AG09309 (cell line): ENCODE data around the gene TPP2.

Experiments used
- DNase-seq: peaks from one replicate; pipeline ENCODE4 v3.0.0-alpha.2; 2010; ENCODE audit warnings: low read depth
- H3K4me3 ChIP-seq: 2 replicates; pipeline ENCODE4 v1.5.1; 2011; ENCODE audit warnings: mild to moderate bottlenecking, low read depth, low read length, moderate library complexity; ENCODE audit not compliant: control insufficient read depth
- CTCF ChIP-seq: IDR thresholded peaks from 2 replicates; pipeline ENCODE4 v1.5.1; 2011; ENCODE audit warnings: mild to moderate bottlenecking, low read depth, low read length, inconsistent platforms; ENCODE audit not compliant: insufficient read depth, control insufficient read depth; ENCODE audit errors: missing control alignments

The TPP2 gene

GRCh38 chr13:102708211-102708610 is 111.4 kb downstream of the TPP2 start:
- TF ChIP-seq CTCF, result no peak
- no peak for DNase-seq
- no peak overlapping the region for H3K4me3 ChIP-seq

GRCh38 chr13:102708991-102709390 is 112.2 kb downstream of the TPP2 start:
- no peak overlapping the region for H3K4me3 ChIP-seq
- TF ChIP-seq CTCF, result no peak
- DNase-seq, result no peak

- no peak overlapping the region for H3K4me3 ChIP-seq
- no peak for TF ChIP-seq CTCF
- no peak for DNase-seq
Measured at GRCh38 chr13:102709536-102709935, 112.8 kb downstream of the TPP2 start.

GRCh38 chr13:102710261-102710679 is 113.5 kb downstream of the TPP2 start:
- peak; percentile 50 for DNase-seq
- TF ChIP-seq CTCF, result no peak
- H3K4me3 ChIP-seq, result no peak overlapping the region

GRCh38 chr13:102715447-102715846 is 118.7 kb downstream of the TPP2 start:
- no peak for TF ChIP-seq CTCF
- no peak for DNase-seq
- no peak overlapping the region for H3K4me3 ChIP-seq

GRCh38 chr13:102718746-102719145 is 122.0 kb downstream of the TPP2 start:
- TF ChIP-seq CTCF, result no peak
- no peak overlapping the region for H3K4me3 ChIP-seq
- no peak for DNase-seq

- H3K4me3 ChIP-seq, result no peak overlapping the region
- DNase-seq, result no peak
- no peak for TF ChIP-seq CTCF
Measured at GRCh38 chr13:102721800-102722231, 125.0 kb downstream of the TPP2 start.
